ENCODE data around the gene GALNT4.

GRCh38 chr12:89528434-89528833 is 3.8 kb upstream of the GALNT4 start:
- TF ChIP-seq CTCF (IDR thresholded peaks at IDR 0.05 in 2 of 3, conservative IDR thresholded peaks at IDR 0.05 in 1 of 3; ENCODE audit: insufficient read depth in 2 of 3, low read depth in 1 of 3, low read length in 3 of 3) = no peak
- no peak for TF ChIP-seq EP300 (IDR thresholded peaks at IDR 0.05; ENCODE audit: low read length)
- no peak for TF ChIP-seq KDM5B (IDR thresholded peaks at IDR 0.05; ENCODE audit: insufficient replicate concordance, low read depth, low read length)
- TF ChIP-seq CEBPG (CRISPR knock-in tag; IDR thresholded peaks at IDR 0.05) = no peak
- TF ChIP-seq CEBPG (tag; conservative IDR thresholded peaks at IDR 0.05 in 1 of 2, IDR thresholded peaks at IDR 0.05 in 1 of 2) = no peak
- TF ChIP-seq NCOR1 (IDR thresholded peaks at IDR 0.05) = no peak
- no peak for TF ChIP-seq PTBP1 (IDR thresholded peaks at IDR 0.05; ENCODE audit: low read depth, low read length)
- TF ChIP-seq ZNF408 (CRISPR knock-in tag; IDR thresholded peaks at IDR 0.05; ENCODE audit: low read depth) = no peak
- TF ChIP-seq ZFP30 (CRISPR knock-in tag; IDR thresholded peaks at IDR 0.05; ENCODE audit: borderline replicate concordance) = no peak
- TF ChIP-seq NR3C1 (CRISPR knock-in tag; IDR thresholded peaks at IDR 0.05) = no peak
- TF ChIP-seq POLR2AphosphoS5 (IDR thresholded peaks at IDR 0.05; ENCODE audit: control insufficient read depth, insufficient read depth, low read depth, low read length) = no peak
- TF ChIP-seq SMARCC2 (IDR thresholded peaks at IDR 0.05; ENCODE audit: low read depth) = no peak
- no peak for TF ChIP-seq MAFK (IDR thresholded peaks at IDR 0.05; ENCODE audit: low read length)
- TF ChIP-seq ZNF224 (CRISPR knock-in tag; IDR thresholded peaks at IDR 0.05) = no peak
- TF ChIP-seq CREM (IDR thresholded peaks at IDR 0.05; ENCODE audit: low read depth) = no peak
